GM12873 (cell line): ENCODE measurements around the gene SLAIN2.

Experiments
- TF ChIP-seq, protein P1 (sequence below): IDR thresholded peaks from 2 replicates; pipeline ENCODE4 v1.5.1; 2012; ENCODE audit warnings: low read depth, mild to moderate bottlenecking, moderate library complexity, low read length, control low read depth; ENCODE audit not compliant: insufficient read depth; ENCODE audit errors: missing control alignments

SLAIN2 gene

GRCh38 chr4:48467442-48467841, 126.1 kb downstream of the SLAIN2 start:
- TF ChIP-seq, protein P1, sequence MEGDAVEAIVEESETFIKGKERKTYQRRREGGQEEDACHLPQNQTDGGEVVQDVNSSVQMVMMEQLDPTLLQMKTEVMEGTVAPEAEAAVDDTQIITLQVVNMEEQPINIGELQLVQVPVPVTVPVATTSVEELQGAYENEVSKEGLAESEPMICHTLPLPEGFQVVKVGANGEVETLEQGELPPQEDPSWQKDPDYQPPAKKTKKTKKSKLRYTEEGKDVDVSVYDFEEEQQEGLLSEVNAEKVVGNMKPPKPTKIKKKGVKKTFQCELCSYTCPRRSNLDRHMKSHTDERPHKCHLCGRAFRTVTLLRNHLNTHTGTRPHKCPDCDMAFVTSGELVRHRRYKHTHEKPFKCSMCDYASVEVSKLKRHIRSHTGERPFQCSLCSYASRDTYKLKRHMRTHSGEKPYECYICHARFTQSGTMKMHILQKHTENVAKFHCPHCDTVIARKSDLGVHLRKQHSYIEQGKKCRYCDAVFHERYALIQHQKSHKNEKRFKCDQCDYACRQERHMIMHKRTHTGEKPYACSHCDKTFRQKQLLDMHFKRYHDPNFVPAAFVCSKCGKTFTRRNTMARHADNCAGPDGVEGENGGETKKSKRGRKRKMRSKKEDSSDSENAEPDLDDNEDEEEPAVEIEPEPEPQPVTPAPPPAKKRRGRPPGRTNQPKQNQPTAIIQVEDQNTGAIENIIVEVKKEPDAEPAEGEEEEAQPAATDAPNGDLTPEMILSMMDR, result no peak

DNA sequence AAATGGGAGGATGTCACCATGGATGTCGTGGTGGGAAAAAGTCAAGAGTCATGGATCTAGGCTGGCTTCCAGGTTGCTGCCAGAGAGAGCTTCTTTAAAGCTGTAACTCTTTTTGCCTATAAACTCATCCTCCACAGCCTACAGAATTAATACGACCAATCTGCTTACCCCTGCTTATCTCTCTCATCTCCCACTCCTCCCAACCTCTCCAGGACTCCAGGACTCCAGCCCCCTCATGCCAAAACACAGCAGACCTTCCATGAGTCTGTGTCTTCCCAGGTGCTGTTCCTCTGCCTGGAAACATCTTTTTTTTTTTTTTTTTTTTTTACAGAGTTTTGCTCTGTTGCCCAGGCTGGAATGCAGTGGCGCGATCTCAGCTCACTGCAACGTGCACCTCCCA, 126.6 kb downstream of the SLAIN2 start:
- TF ChIP-seq, protein P1, result no peak

DNA sequence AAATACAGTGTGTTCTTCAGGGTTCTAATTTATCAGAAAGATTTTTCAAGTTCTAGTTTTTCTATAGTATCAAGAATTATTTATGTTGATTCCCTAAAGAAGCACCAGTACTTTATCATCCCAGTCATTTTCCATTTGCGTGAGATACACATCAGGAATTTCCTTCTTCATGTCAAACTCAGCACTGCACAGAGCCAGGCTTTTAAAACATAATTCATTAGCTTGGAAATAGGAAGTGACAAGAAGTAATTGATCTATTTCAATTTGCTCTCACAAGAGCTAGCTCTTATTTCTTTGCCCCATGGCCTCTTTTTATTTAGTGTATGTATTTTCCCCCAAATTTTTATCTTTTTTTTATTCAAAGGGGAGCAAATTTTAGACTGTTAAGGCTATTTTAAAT, 128.8 kb downstream of the SLAIN2 start:
- TF ChIP-seq, protein P1, result no peak

DNA sequence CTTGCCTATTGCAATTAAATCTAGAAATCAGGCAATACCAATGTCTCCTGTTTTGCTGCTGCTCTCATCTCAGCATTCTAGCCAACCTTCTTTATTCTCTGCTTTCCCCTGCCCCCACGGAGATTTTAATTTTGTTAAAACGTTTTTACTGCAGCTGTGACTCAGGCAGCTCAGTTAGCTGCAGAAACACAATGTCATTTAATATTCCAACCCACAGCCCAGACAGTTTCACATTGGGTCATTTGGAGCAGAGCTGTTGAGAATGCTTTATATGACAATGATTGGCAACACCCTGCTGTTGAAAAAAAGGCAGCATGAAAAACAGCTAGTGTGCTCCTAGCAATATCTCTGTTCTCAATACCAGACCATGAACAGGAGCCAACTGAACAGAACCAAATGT, 129.2 kb downstream of the SLAIN2 start:
- TF ChIP-seq, protein P1, result no peak

DNA sequence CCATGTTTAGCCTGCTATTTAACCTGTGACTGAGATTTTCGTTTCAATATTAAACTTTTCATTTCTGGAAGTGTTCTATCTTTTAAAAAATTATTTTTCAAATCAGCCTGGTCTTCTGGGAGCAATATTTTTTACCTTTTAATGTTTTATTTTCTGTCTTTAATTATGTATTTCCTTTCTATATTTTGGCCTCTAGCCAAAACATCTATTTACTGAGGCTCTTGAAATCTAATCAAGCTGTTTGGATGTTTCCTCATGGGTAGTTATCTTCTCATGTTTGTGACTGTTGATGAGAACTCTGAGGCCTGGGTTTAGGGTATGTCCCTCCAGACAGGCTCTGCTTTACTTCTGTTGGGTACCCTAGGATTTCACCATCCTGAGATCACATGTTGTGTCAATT, 131.5 kb downstream of the SLAIN2 start:
- TF ChIP-seq, protein P1, result no peak

GRCh38 chr4:48475770-48476169, 134.4 kb downstream of the SLAIN2 start:
- TF ChIP-seq, protein P1, result no peak
